Kidney (tissue), 14 donors: ENCODE measurements around the gene CTAG1A. TPM values are rescaled to one million over a fixed set of nuclear protein-coding genes. Genes with fewer than 3 reads are reported as not detected.
"Not testable (repeated sequence)": the region's sequence is repeated elsewhere in the genome, so short reads cannot be mapped to it uniquely, and the experiment has no call there.

Experiments
- DNase-seq, 5 donors: peaks; one replicate each; pipeline ENCODE4 v3.0.0-alpha.2; 2013 to 2020
- FAIRE-seq: peaks from 2 replicates; lab custom pipeline; 2012; peaks lifted over from hg19 to GRCh38; lab: Jason Lieb, UNC
- H3K27ac ChIP-seq, 2 donors: one replicate each; pipeline ENCODE4 v1.7.0; 2013; ENCODE audit warnings: low read depth in 2 of 2, low read length in 2 of 2, inconsistent platforms in 1 of 2
- H3K27me3 ChIP-seq: one replicate; pipeline ENCODE4 v1.7.1; 2013; ENCODE audit warnings: low read length, inconsistent platforms; ENCODE audit not compliant: control insufficient read depth, insufficient read depth
- H3K36me3 ChIP-seq, 3 donors: one replicate each; pipeline versions ENCODE4 v1.7.0 to v1.7.1; 2013; ENCODE audit warnings: low read length in 3 of 3, control low read depth in 1 of 3, inconsistent platforms in 1 of 3; ENCODE audit not compliant: insufficient read depth in 3 of 3, control insufficient read depth in 2 of 3
- H3K4me1 ChIP-seq, 3 donors: one replicate each; pipeline versions ENCODE4 v1.7.0 to v1.7.1; 2013; ENCODE audit warnings: low read length in 3 of 3, inconsistent platforms in 1 of 3, low read depth in 1 of 3; ENCODE audit not compliant: control insufficient read depth in 2 of 3, insufficient read depth in 2 of 3
- H3K4me3 ChIP-seq, 3 donors: one replicate each; pipeline versions ENCODE4 v1.7.0 to v1.8.1; 2013; ENCODE audit warnings: low read length in 3 of 3, control low read depth in 1 of 3, inconsistent platforms in 1 of 3
- H3K9ac ChIP-seq, 3 donors: one replicate each; pipeline versions ENCODE4 v1.7.0 to v1.7.1; 2013; ENCODE audit warnings: low read length in 3 of 3, control low read depth in 1 of 3, inconsistent platforms in 1 of 3
- H3K9me3 ChIP-seq, 3 donors: one replicate each; pipeline versions ENCODE4 v1.7.0 to v1.7.1; 2013; ENCODE audit warnings: low read length in 3 of 3, control low read depth in 1 of 3, inconsistent platforms in 1 of 3; ENCODE audit not compliant: control insufficient read depth in 2 of 3, insufficient read depth in 1 of 3
- intact Hi-C: fragments of 100-400 bp; cut with DNase I; formaldehyde crosslinking; loops from one replicate; pipeline ENCODE4 v1.11.1; 2022
- polyA plus RNA-seq: library from polyadenylated mRNA; stranded (reverse); fragments of 350-450 nt; fragmentation: Illumina TruSeq; extraction: RNeasy Lipid Tissue Mini Kit (QIAGEN cat#74804); gene quantifications from one replicate; pipeline ENCODE4 v1.2.3, GENCODE V29; 2014; ENCODE audit warnings: low read depth, low replicate concordance; ENCODE audit not compliant: insufficient read depth
- total RNA-seq: library from RNA; stranded (reverse); fragmentation: NEBNext Ultra II Directional; extraction: Animal tissue kit (Norgen Biotek cat#: 25700); gene quantifications from one replicate; pipeline ENCODE4 v1.2.1, GENCODE V29; 2021
- TF ChIP-seq, protein P1 (sequence below): IDR thresholded peaks from 3 replicates; pipeline ENCODE4 v1.5.1; 2012; ENCODE audit warnings: mild to moderate bottlenecking, moderate library complexity, borderline replicate concordance; ENCODE audit not compliant: insufficient read depth; ENCODE audit errors: extremely low read depth
- donor health status: control.
- donor health status: control.
- donor health status: control.
- donor health status: control.
- donor health status: control.
- donor health status: DM: yes; HTN: yes; CAD: no.
- donor health status: Normal renal cell carcinoma (clear cell type).

CTAG1A gene
- total and polyA plus RNA-seq, 2 donors from 2014 or later = not detected

DNA sequence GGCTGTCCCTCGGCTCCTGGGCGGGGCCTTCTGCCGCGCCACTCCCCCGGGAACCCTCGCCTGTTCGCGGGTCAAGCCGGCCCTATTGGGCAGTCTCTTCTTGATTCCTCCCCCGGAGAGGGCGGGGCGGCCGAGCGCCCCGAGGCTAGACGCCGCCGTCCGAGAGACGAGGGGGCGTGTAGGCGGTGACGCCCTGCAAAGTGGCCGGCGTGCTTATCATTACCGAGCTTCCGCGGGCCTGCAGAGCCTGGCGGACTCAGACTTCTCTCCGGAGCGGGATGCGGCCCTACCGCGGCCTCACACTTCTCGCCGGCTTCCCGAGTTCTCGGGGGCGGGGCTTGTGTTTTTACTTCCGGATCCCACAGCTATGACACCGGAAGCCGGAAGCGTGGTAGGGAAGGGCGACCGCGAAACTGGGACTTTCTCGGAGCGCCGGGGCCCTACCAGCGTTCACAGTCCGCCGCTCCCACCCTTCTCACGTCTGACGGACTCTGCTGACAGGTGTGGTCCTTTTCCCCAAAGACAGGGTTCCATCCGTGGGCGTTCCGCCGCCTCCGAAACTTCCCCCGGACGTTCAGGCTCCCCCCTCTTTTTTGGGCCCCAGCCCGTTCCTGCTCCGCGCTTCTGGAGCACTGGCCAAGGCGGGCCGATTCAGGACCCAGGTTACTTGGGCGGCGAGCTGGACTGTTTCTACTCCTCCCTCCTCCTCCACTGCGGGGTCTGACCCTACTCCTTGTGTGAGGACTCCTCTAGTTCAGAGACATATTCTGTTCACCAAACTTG is 37.5 kb upstream of the CTAG1A start, which contains the start of gene IKBKG:
IKBKG (plus strand) TSS at position 376 of the 783 bp plus-strand sequence. CDS start 4,383 bp downstream, outside the sequence.
- DNase-seq (peak; percentile 92 to 98 (median 95)), FAIRE-seq (no peak)
- H3K9ac ChIP-seq = peak within 1 kb of the TSS; percentile 69 to 87 (median 70)
- peak within 1 kb of the TSS; percentile 62 to 93 (median 88) for H3K4me3 ChIP-seq
- intact Hi-C loops = no loop called here
- H3K36me3 ChIP-seq = no peaks in the 10 kb centered on the region
- TF ChIP-seq, protein P1, sequence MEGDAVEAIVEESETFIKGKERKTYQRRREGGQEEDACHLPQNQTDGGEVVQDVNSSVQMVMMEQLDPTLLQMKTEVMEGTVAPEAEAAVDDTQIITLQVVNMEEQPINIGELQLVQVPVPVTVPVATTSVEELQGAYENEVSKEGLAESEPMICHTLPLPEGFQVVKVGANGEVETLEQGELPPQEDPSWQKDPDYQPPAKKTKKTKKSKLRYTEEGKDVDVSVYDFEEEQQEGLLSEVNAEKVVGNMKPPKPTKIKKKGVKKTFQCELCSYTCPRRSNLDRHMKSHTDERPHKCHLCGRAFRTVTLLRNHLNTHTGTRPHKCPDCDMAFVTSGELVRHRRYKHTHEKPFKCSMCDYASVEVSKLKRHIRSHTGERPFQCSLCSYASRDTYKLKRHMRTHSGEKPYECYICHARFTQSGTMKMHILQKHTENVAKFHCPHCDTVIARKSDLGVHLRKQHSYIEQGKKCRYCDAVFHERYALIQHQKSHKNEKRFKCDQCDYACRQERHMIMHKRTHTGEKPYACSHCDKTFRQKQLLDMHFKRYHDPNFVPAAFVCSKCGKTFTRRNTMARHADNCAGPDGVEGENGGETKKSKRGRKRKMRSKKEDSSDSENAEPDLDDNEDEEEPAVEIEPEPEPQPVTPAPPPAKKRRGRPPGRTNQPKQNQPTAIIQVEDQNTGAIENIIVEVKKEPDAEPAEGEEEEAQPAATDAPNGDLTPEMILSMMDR = no peak
- peak within 1 kb of the TSS; percentile 59 to 80 for H3K27ac ChIP-seq
- H3K4me1 ChIP-seq = peaks cover 0 to 13% (median 0%) of the 10 kb centered on the region in 3 donors
- no peaks in the 10 kb centered on the region for H3K27me3 ChIP-seq
- no peaks in the 10 kb centered on the region for H3K9me3 ChIP-seq

GRCh38 chrX:154548028-154548316 is 37.0 kb upstream of the CTAG1A start:
- peak overlapping the region; percentile 34 to 87 (median 70) for H3K9ac ChIP-seq
- no peaks in the 10 kb centered on the region for H3K9me3 ChIP-seq
- intact Hi-C loops = no loop called here
- H3K4me3 ChIP-seq = peak overlapping the region; percentile 62 to 93 (median 88)
- no peak for FAIRE-seq
- H3K36me3 ChIP-seq = no peaks in the 10 kb centered on the region
- peak overlapping the region in 1 of 2 donors; percentile 59 for H3K27ac ChIP-seq
- no peaks in the 10 kb centered on the region for H3K27me3 ChIP-seq
- TF ChIP-seq, protein P1 = no peak
- no peak for DNase-seq
- H3K4me1 ChIP-seq = peaks cover 0 to 13% (median 0%) of the 10 kb centered on the region in 3 donors

DNA sequence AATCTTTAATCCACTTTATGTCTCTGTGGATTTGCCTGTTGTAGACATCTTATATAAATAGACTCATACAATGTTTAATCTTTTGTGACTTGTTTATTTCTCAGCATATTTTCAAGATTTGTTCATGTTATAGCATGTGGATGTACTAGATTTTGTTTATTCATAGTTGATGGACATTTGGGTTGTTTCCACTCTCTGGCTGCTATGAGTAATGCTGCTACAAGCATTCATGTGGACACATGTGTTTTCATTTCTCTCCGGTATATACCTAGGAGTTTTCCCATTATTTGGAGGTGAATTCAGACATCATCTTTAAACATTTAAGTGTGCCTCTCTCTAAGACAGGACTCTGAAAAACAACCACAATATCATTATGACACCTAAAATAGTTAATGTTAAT is 35.2 kb upstream of the CTAG1A start:
- Histone ChIP-seq H3K9ac (no peak overlapping the region), H3K9me3 (no peaks in the 10 kb centered on the region), H3K4me1 (peaks cover 0 to 13% (median 0%) of the 10 kb centered on the region in 3 donors), H3K27ac (no peak overlapping the region), H3K27me3 (no peaks in the 10 kb centered on the region), H3K4me3 (no peak overlapping the region), H3K36me3 (peaks cover 0 to 3% (median 0%) of the 10 kb centered on the region in 3 donors)
- DNase-seq (no peak), FAIRE-seq (no peak)
- intact Hi-C loops = no loop called here
- TF ChIP-seq, protein P1 = no peak

- H3K27ac ChIP-seq, H3K36me3 ChIP-seq, intact Hi-C loops, H3K9ac ChIP-seq, H3K9me3 ChIP-seq, FAIRE-seq, H3K27me3 ChIP-seq, H3K4me3 ChIP-seq, H3K4me1 ChIP-seq: not testable (repeated sequence)
- peak in 1 of 5 donors; percentile 43 for DNase-seq
Measured at GRCh38 chrX:154552112-154552806, 32.7 kb upstream of the CTAG1A start.

DNA sequence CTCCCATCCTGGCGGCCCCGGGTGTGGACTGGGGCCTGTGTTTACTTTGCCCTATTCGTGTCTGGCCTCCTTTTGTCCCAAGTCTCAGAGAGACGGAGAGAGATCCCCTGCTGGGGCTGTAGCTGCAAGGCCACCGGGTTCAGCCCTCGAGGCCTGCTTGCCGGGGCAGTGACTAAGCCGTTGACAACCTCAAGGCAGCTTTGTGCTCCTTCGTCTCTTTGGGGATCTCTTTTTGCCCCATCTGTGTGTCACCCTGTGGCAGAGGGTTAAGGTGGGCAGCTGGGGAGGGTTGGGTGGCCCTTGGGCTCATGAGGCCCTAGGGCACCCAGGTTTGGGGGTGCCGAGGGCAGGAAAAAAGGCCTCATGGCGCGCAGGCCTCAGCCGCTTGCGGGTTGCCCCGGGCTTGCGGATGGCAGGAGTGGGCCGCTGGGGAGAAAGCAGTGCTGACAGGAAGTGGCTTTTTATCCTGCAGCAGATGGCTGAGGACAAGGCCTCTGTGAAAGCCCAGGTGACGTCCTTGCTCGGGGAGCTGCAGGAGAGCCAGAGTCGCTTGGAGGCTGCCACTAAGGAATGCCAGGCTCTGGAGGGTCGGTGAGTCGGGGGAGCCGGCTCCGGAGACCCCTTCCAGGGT is 26.8 kb upstream of the CTAG1A start:
- H3K4me3 ChIP-seq, H3K27ac ChIP-seq, H3K9ac ChIP-seq, H3K27me3 ChIP-seq, intact Hi-C loops, H3K36me3 ChIP-seq, H3K9me3 ChIP-seq, H3K4me1 ChIP-seq, FAIRE-seq, DNase-seq: not testable (repeated sequence)
